GM12878 (cell line): ENCODE results near the gene GRAMD1B. TPM values are rescaled to one million over a fixed set of nuclear protein-coding genes. Genes with fewer than 3 reads are reported as not detected.

Experiments
- microRNA-seq: library from miRNA; unstranded; fragments of <30 nt; microRNA quantifications from one replicate; pipeline ENCODE4, GENCODE V29; 2018
- polyA plus RNA-seq, 11 experiments: library from polyadenylated mRNA; depleted of rRNA in 4 of 11; unstranded in 6 of 11; stranded (reverse) in 5 of 11; fragments of >200 nt; fragmentation: Nextera tagmentation in 4 of 11; fragmentation: Illumina TruSeq in 1 of 11; extraction: Ambion mirVana in 4 of 11; extraction: Trizol in 1 of 11; gene quantifications; 1 replicate in 1 of 11; 2 replicates in 10 of 11; pipeline versions ENCODE4 v1.2.1 to v1.2.3, GENCODE V29; 2011 to 2016; ENCODE audit warnings: inconsistent platforms in 2 of 11, missing spikeins in 2 of 11, low read depth in 1 of 11
- small RNA-seq: library from RNA; depleted of rRNA; stranded (forward); fragments of <200 nt; gene quantifications from one replicate; pipeline ENCODE3, GENCODE V24; 2014
- total RNA-seq, 4 experiments: library from RNA; depleted of rRNA in 3 of 4; stranded (reverse); fragments of >200 nt in 3 of 4; fragmentation: Illumina TruSeq in 1 of 4; extraction: Trizol in 1 of 4; gene quantifications; 2 replicates each; pipeline versions ENCODE4 v1.2.1 to v1.2.3, GENCODE V29; 2013 to 2021

Gene GRAMD1B
- total and polyA plus RNA-seq, 10 of the 15 experiments (the other 5 are each of a cell fraction or from before 2014, with no cell fraction given): 1.9 to 49.1 (median 26.9) TPM

Small RNA genes within 50 kb of the gene (microRNA-seq; reads per million reads assigned to microRNA genes)
- not detected for gene MIR4493

Small RNA genes within 50 kb of the gene (small RNA-seq; reads per million reads assigned to genes)
- 0.70 reads per million, percentile 19 among the genes with 10 or more reads in this experiment for gene MIR4493

Other genes with a start within 250 kb of the GRAMD1B start
- gene CLMP, start 235.0 kb upstream of the GRAMD1B start, total RNA-seq (2014; rRNA removed): 0.22 TPM in 1 of 2 replicates, not detected in the other
- gene CLMP, start 235.0 kb upstream of the GRAMD1B start, total RNA-seq (2014; rRNA removed; fragmentation: Illumina TruSeq; extraction: Trizol): 0.05 TPM in 1 of 2 replicates, not detected in the other
- 0.19 and 0.21 TPM in 2 replicates for gene CLMP, start 235.0 kb upstream of the GRAMD1B start, total RNA-seq (2021)
- not detected in 2 replicates for gene CLMP, start 235.0 kb upstream of the GRAMD1B start, polyA plus RNA-seq (2011; rRNA removed)
- gene CLMP, start 235.0 kb upstream of the GRAMD1B start, polyA plus RNA-seq (2014; fragmentation: Illumina TruSeq; extraction: Trizol): not detected in 2 replicates
- gene CLMP, start 235.0 kb upstream of the GRAMD1B start, polyA plus RNA-seq (2014; fragmentation: Nextera tagmentation; extraction: Ambion mirVana): under 1 TPM; 0.11 to 0.29 TPM
- 0.01 and 0.03 TPM in 2 replicates for gene CLMP, start 235.0 kb upstream of the GRAMD1B start, polyA plus RNA-seq (2014; rRNA removed)
- gene CLMP, start 235.0 kb upstream of the GRAMD1B start, polyA plus RNA-seq (2016; fragmentation: Nextera tagmentation; extraction: Ambion mirVana): under 1 TPM; 0.20 to 0.71 TPM
- gene SCN3B, start 224.4 kb downstream of the GRAMD1B start, total RNA-seq (2014; rRNA removed): not detected in 2 replicates
- not detected in 2 replicates for gene SCN3B, start 224.4 kb downstream of the GRAMD1B start, total RNA-seq (2014; rRNA removed; fragmentation: Illumina TruSeq; extraction: Trizol)
- gene SCN3B, start 224.4 kb downstream of the GRAMD1B start, total RNA-seq (2021): not detected in 2 replicates
- 0.01 and 0.06 TPM in 2 replicates for gene SCN3B, start 224.4 kb downstream of the GRAMD1B start, polyA plus RNA-seq (2011; rRNA removed)
- not detected in 2 replicates for gene SCN3B, start 224.4 kb downstream of the GRAMD1B start, polyA plus RNA-seq (2014; fragmentation: Illumina TruSeq; extraction: Trizol)
- gene SCN3B, start 224.4 kb downstream of the GRAMD1B start, polyA plus RNA-seq (2014; fragmentation: Nextera tagmentation; extraction: Ambion mirVana): not detected
- gene SCN3B, start 224.4 kb downstream of the GRAMD1B start, polyA plus RNA-seq (2014; rRNA removed): not detected in 2 replicates
- gene SCN3B, start 224.4 kb downstream of the GRAMD1B start, polyA plus RNA-seq (2016; fragmentation: Nextera tagmentation; extraction: Ambion mirVana): under 1 TPM; 0.09 to 0.12 TPM